H1 (cell line): ENCODE measurements around the gene TMEM229B. TPM values are rescaled to one million over a fixed set of nuclear protein-coding genes. Genes with fewer than 3 reads are reported as not detected.

Experiments
- CTCF ChIA-PET: fragments of 300-600 bp; sonication (Branson Sonifier 250); formaldehyde crosslinking; loops from one replicate; lab custom pipeline; 2021; ENCODE audit not compliant: partially characterized antibody; lab: Charles Lee
- POLR2A ChIA-PET: fragments of 300-600 bp; sonication (Branson Sonifier 250); formaldehyde crosslinking; loops from one replicate; lab custom pipeline; 2021; ENCODE audit warnings: inconsistent platforms; ENCODE audit not compliant: partially characterized antibody; lab: Charles Lee
- DNase-seq, 2 experiments: peaks; one replicate each; pipeline versions ENCODE4 v3.0.0 to v3.0.0-alpha.2; 2010 to 2022; ENCODE audit warnings: low spot score in 2 of 2, low read depth in 1 of 2, mixed read lengths in 1 of 2
- FAIRE-seq: peaks from 2 replicates; lab custom pipeline; 2011; peaks lifted over from hg19 to GRCh38; lab: Jason Lieb, UNC
- H2AFZ ChIP-seq: 2 replicates; pipeline ENCODE4 v1.8.1; 2012; ENCODE audit warnings: low read length, inconsistent platforms
- H2AK5ac ChIP-seq: 2 replicates; pipeline ENCODE4 v1.6.1; 2013; ENCODE audit warnings: low read depth, low read length
- H2BK120ac ChIP-seq: replicated peaks from 2 replicates; pipeline ENCODE3; 2013; ENCODE audit warnings: low read depth, low read length, inconsistent platforms
- H2BK12ac ChIP-seq: 2 replicates; pipeline ENCODE4 v1.6.1; 2013; ENCODE audit warnings: low read depth, low read length
- H2BK15ac ChIP-seq: 2 replicates; pipeline ENCODE4 v1.6.1; 2013; ENCODE audit warnings: low read length
- H2BK20ac ChIP-seq: 2 replicates; pipeline ENCODE4 v1.6.1; 2013; ENCODE audit warnings: low read length
- H2BK5ac ChIP-seq: 2 replicates; pipeline ENCODE4 v1.6.1; 2013; ENCODE audit warnings: low read depth, low read length
- H3K14ac ChIP-seq: 2 replicates; pipeline ENCODE4 v1.6.1; 2013; ENCODE audit warnings: inconsistent platforms; ENCODE audit not compliant: insufficient read length
- H3K18ac ChIP-seq: 2 replicates; pipeline ENCODE4 v1.6.1; 2013; ENCODE audit warnings: low read length; ENCODE audit errors: extremely low read depth
- H3K23ac ChIP-seq: 2 replicates; pipeline ENCODE4 v1.6.1; 2013; ENCODE audit warnings: inconsistent platforms; ENCODE audit not compliant: insufficient read length
- H3K23me2 ChIP-seq: 2 replicates; pipeline ENCODE4 v1.6.1; 2013; ENCODE audit warnings: low read depth, low read length
- H3K27ac ChIP-seq: 2 replicates; pipeline ENCODE4 v1.6.1; 2011; ENCODE audit warnings: low read depth, low read length, inconsistent platforms
- H3K27me3 ChIP-seq, 4 experiments: replicated peaks in 1 of 4; 1 replicate in 1 of 4; 2 replicates in 3 of 4; pipeline versions ENCODE4 v1.6.1 to v1.8.1; 2011 to 2013; ENCODE audit warnings: low read length in 3 of 4, mild to moderate bottlenecking in 3 of 4, inconsistent platforms in 2 of 4, mixed read lengths in 2 of 4, moderate library complexity in 1 of 4; ENCODE audit not compliant: control insufficient read depth in 3 of 4, insufficient read depth in 3 of 4; ENCODE audit errors: extremely low read depth in 1 of 4
- H3K36me3 ChIP-seq, 4 experiments: 2 replicates each; pipeline versions ENCODE4 v1.6.1 to v1.8.1; 2011 to 2013; ENCODE audit warnings: mild to moderate bottlenecking in 4 of 4, low read length in 3 of 4, moderate library complexity in 2 of 4, control low read depth in 1 of 4, inconsistent platforms in 1 of 4; ENCODE audit not compliant: insufficient read depth in 4 of 4, control insufficient read depth in 2 of 4
- H3K4ac ChIP-seq: replicated peaks from 2 replicates; pipeline ENCODE3; 2013; ENCODE audit warnings: low read length, low read depth, mixed read lengths, inconsistent platforms; ENCODE audit not compliant: insufficient read length
- H3K4me1 ChIP-seq, 4 experiments: replicated peaks in 1 of 4; 1 replicate in 1 of 4; 2 replicates in 3 of 4; pipeline versions ENCODE4 v1.6.1 to v1.8.1; 2011 to 2013; ENCODE audit warnings: low read length in 3 of 4, inconsistent platforms in 2 of 4, mixed read lengths in 1 of 4; ENCODE audit not compliant: insufficient read depth in 4 of 4, control insufficient read depth in 3 of 4
- H3K4me2 ChIP-seq, 2 experiments: 2 replicates each; pipeline versions ENCODE4 v1.6.1 to v1.8.1; 2011 to 2013; ENCODE audit warnings: low read depth in 2 of 2, low read length in 2 of 2, control low read depth in 1 of 2, inconsistent platforms in 1 of 2, mild to moderate bottlenecking in 1 of 2; ENCODE audit not compliant: insufficient read depth in 1 of 2
- H3K4me3 ChIP-seq, 4 experiments: fragments of 200-600, 300-600 bp in 1 of 4; sonication (generic), shearing (Covaris generic), sonication (Bioruptor Twin) in 1 of 4; 2 replicates each; pipeline versions ENCODE4 v1.5.1 to v1.8.1; 2011 to 2016; ENCODE audit warnings: low read length in 4 of 4, low read depth in 3 of 4, control low read depth in 2 of 4, inconsistent platforms in 2 of 4, mild to moderate bottlenecking in 2 of 4, mixed read lengths in 1 of 4, moderate library complexity in 1 of 4; ENCODE audit not compliant: insufficient read depth in 2 of 4; ENCODE audit errors: extremely low read depth in 1 of 4
- H3K56ac ChIP-seq: replicated peaks from 2 replicates; pipeline ENCODE3; 2013; ENCODE audit warnings: low read depth, mild to moderate bottlenecking, mixed read lengths, low read length, inconsistent platforms; ENCODE audit not compliant: insufficient read length
- H3K79me1 ChIP-seq: 2 replicates; pipeline ENCODE4 v1.6.1; 2013; ENCODE audit warnings: low read depth, low read length, control low read depth
- H3K79me2 ChIP-seq, 2 experiments: 2 replicates each; pipeline versions ENCODE4 v1.6.1 to v1.8.1; 2012 to 2013; ENCODE audit warnings: low read length in 2 of 2, mild to moderate bottlenecking in 2 of 2, inconsistent platforms in 1 of 2; ENCODE audit not compliant: insufficient read depth in 2 of 2, control insufficient read depth in 1 of 2
- H3K9ac ChIP-seq, 4 experiments: replicated peaks in 1 of 4; 1 replicate in 1 of 4; 2 replicates in 3 of 4; pipeline versions ENCODE4 v1.6.1 to v1.8.1; 2011 to 2013; ENCODE audit warnings: low read depth in 3 of 4, low read length in 3 of 4, control low read depth in 2 of 4, mild to moderate bottlenecking in 2 of 4, moderate library complexity in 2 of 4, inconsistent platforms in 1 of 4; ENCODE audit errors: extremely low read depth in 1 of 4
- H3K9me3 ChIP-seq, 2 experiments: 2 replicates each; pipeline versions ENCODE4 v1.6.1 to v1.8.1; 2012 to 2013; ENCODE audit warnings: mild to moderate bottlenecking in 2 of 2, moderate library complexity in 2 of 2, control low read depth in 1 of 2, inconsistent platforms in 1 of 2, low read depth in 1 of 2, low read length in 1 of 2, mixed read lengths in 1 of 2; ENCODE audit not compliant: insufficient read depth in 2 of 2
- H4K20me1 ChIP-seq, 2 experiments: replicated peaks in 1 of 2; 2 replicates each; pipeline versions ENCODE3 to v1.8.1; 2011 to 2013; ENCODE audit warnings: inconsistent platforms in 2 of 2, low read length in 2 of 2, mild to moderate bottlenecking in 1 of 2; ENCODE audit not compliant: insufficient read depth in 2 of 2, control insufficient read depth in 1 of 2
- H4K5ac ChIP-seq: 2 replicates; pipeline ENCODE4 v1.6.1; 2013; ENCODE audit warnings: low read length, low read depth, mixed read lengths, inconsistent platforms; ENCODE audit not compliant: insufficient read length
- H4K8ac ChIP-seq: 2 replicates; pipeline ENCODE4 v1.8.0; 2013; ENCODE audit warnings: mild to moderate bottlenecking, moderate library complexity, low read length, inconsistent platforms; ENCODE audit not compliant: insufficient read depth; ENCODE audit errors: extremely low read depth
- H4K91ac ChIP-seq: replicated peaks from 2 replicates; pipeline ENCODE3; 2013; ENCODE audit warnings: low read length, mixed read lengths, inconsistent platforms; ENCODE audit not compliant: insufficient read length
- ASH2L ChIP-seq: fragments of 200-600, 300-600 bp; sonication (generic); IDR thresholded peaks from one replicate; pipeline ENCODE4 v1.7.1; 2017; ENCODE audit warnings: low read length
- CHD1 ChIP-seq: IDR thresholded peaks from 2 replicates; pipeline ENCODE4 v1.6.1; 2012; ENCODE audit warnings: low read depth, low read length, improper control_type of control experiment
- JUND ChIP-seq: IDR thresholded peaks from 2 replicates; pipeline ENCODE4 v1.6.1; 2011; ENCODE audit warnings: mild to moderate bottlenecking, improper control_type of control experiment, low read length
- KDM5A ChIP-seq: fragments of 200-600 bp; IDR thresholded peaks from 2 replicates; pipeline ENCODE4 v1.7.1; 2012; ENCODE audit warnings: mild to moderate bottlenecking, low read length, inconsistent platforms, mixed read lengths
- POLR2AphosphoS5 ChIP-seq: IDR thresholded peaks from 2 replicates; pipeline ENCODE4 v1.6.1; 2011; ENCODE audit warnings: low read depth, low read length
- SP2 ChIP-seq: IDR thresholded peaks from 2 replicates; pipeline ENCODE4 v1.6.1; 2012; ENCODE audit warnings: mild to moderate bottlenecking, low read length, inconsistent platforms
- WGBS, 2 experiments: shearing (Covaris generic) in 1 of 2; methylation state at CpG; one replicate each; pipeline versions ENCODE4 v1.1.6 to v1.1.7; 2013 to 2015; ENCODE audit warnings: low lambda C conversion rate in 2 of 2, mixed read lengths in 2 of 2, inconsistent platforms in 1 of 2, low coverage in 1 of 2, missing lambda C conversion rate in 1 of 2; ENCODE audit not compliant: insufficient replicate concordance in 2 of 2, insufficient coverage in 1 of 2, insufficient read length in 1 of 2; ENCODE audit errors: extremely low coverage in 1 of 2, missing lambda C conversion rate in 1 of 2; 5-methylcytosine and 5-hydroxymethylcytosine counted together
- polyA plus RNA-seq, 7 experiments: library from polyadenylated mRNA; depleted of rRNA in 3 of 7; stranded (reverse) in 5 of 7; unstranded in 2 of 7; fragments of >200 nt in 5 of 7; fragments of 200-250 nt in 2 of 7; gene quantifications; 1 replicate in 5 of 7; 2 replicates in 1 of 7; 4 replicates in 1 of 7; pipeline versions ENCODE4 v1.2.1 to v1.2.3, GENCODE V29; 2011 to 2013; ENCODE audit warnings: missing spikeins in 2 of 7, mixed read lengths in 2 of 7
- total RNA-seq: library from RNA; stranded (reverse); fragmentation: NEBNext Ultra II Directional; extraction: Animal tissue kit (Norgen Biotek cat#: 25700); gene quantifications from 2 replicates; pipeline ENCODE4 v1.2.1, GENCODE V29; 2021
- TF ChIP-seq, protein P1 (sequence below): IDR thresholded peaks from 2 replicates; pipeline ENCODE4 v1.6.1; 2011; ENCODE audit warnings: low read length, improper control_type of control experiment

TMEM229B gene
- total and polyA plus RNA-seq, 2 of the 8 experiments (the other 6 are each of a cell fraction or from before 2014, with no cell fraction given) = 0.73 to 0.85 TPM

DNA sequence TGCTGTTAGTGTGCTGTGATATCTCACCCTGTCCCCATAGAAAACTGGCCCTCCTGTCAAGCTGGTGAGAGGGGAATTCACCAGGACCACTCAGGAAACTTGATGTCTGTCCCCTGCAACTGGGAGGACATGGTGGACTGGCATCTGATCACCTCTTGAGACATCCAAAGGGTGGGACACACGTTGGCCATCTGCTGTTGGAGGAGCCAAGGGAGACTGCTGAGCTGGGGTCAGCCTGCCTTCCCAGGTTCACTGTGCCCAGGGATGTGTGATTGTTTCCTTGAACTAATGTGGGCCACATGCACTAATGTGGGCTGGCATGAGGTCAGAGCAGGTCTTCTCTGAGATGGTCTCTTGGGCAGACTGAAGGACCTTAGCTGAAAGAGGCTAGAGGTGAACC, 16.7 kb upstream of the TMEM229B start:
- Histone ChIP-seq H3K36me3 (no peaks in the 10 kb centered on the region), H4K91ac (no peak overlapping the region), H2BK15ac (no peak overlapping the region), H3K79me2 (no peaks in the 10 kb centered on the region), H4K5ac (no peak overlapping the region), H2AK5ac (peak overlapping the region; percentile 82), H3K9me3 (no peaks in the 10 kb centered on the region), H3K27me3 (no peaks in the 10 kb centered on the region), H3K18ac (no peak overlapping the region; the same call in 1 of the 2 replicates), H3K23me2 (0 out of 2 replicates have a peak, but pooled peaks cover 1% of the 10 kb centered on the region), H3K23ac (no peak overlapping the region), H2BK20ac (no peak overlapping the region), H3K27ac (no peak overlapping the region), H3K56ac (no peak overlapping the region), H2BK12ac (no peak overlapping the region; the same call in 1 of the 2 replicates), H2BK120ac (no peak overlapping the region), H3K79me1 (no peaks in the 10 kb centered on the region), H2BK5ac (no peak overlapping the region), H3K9ac (no peak overlapping the region), H3K14ac (no peak overlapping the region), H3K4me1 (no peaks in the 10 kb centered on the region), H2AFZ (no peak overlapping the region), H3K4me3 (no peak overlapping the region), H4K20me1 (no peaks in the 10 kb centered on the region), H3K4me2 (no peak overlapping the region), H4K8ac (no peak overlapping the region), H3K4ac (no peak overlapping the region)
- 83% methylated on average over 1 of the region's 1 CpG; no CpG with 5 or more reads in 1 of the 2 experiments for WGBS, 2 experiments
- no peak for DNase-seq
- no peak for TF ChIP-seq SP2
- no peak for TF ChIP-seq ASH2L
- TF ChIP-seq KDM5A = no peak
- no peak for TF ChIP-seq POLR2AphosphoS5
- TF ChIP-seq, protein P1, sequence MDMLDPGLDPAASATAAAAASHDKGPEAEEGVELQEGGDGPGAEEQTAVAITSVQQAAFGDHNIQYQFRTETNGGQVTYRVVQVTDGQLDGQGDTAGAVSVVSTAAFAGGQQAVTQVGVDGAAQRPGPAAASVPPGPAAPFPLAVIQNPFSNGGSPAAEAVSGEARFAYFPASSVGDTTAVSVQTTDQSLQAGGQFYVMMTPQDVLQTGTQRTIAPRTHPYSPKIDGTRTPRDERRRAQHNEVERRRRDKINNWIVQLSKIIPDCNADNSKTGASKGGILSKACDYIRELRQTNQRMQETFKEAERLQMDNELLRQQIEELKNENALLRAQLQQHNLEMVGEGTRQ = no peak
- no peak for TF ChIP-seq CHD1
- no peak for TF ChIP-seq JUND
- ChIA-PET POLR2A (no interaction called here), CTCF (interaction anchor here (1.1 to 43.6 kb wide), 6 partner anchors 21 to 78 kb away, joined by 3 to 924 read pairs (median 8); no protein-coding TSS in a partner anchor)
- FAIRE-seq = no peak
